ENCODE results near the gene UVRAG. TPM values are rescaled to one million over a fixed set of nuclear protein-coding genes. Genes with fewer than 3 reads are reported as not detected.

The UVRAG gene
- polyA plus RNA-seq, 2 donors: 3.1 to 3.8 TPM

DNA sequence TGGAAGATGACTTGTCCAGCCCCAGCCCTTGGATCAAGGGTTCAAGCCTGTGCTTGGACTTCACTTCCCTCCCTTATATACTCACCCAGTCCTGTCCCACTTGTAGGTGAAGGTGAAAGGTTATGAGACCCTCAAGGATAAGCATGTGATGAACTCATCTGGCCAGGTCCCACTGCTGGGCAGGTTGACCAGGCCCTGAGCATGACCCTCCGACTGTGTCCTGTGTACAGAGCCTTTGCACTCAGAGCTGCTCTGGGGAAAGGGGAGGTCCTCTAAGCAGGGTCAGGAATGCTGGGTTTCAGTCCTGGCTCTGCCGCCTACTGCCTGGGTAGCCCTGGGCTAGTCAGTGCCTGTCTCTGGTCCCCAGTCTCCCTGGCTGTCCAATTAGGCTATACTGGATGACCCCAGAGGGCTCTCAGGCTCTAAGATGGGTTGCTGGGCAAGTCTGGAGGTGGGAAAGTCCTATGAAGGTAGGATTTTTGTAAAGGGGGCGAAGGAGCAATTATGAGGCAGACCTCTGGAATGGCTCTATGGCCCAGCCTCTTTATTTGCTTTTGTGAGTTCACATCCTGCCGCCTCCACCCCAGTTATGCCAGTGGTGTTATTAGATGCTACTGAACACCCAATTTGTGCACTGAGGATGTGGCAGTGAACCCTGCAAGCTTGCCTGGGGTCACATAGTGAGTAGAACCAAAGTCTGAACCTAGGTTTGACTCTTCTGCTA, 32.3 kb upstream of the UVRAG start:
- H3K36me3 ChIP-seq (ENCODE audit: control insufficient read depth in 2 of 2, insufficient read depth in 2 of 2, low read length in 1 of 2): no peaks in the 10 kb centered on the region
- WGBS, 2 donors: 92 to 98% methylated on average over 4 of the region's 4 CpGs
- no peaks in the 10 kb centered on the region for H3K9me3 ChIP-seq (ENCODE audit: control insufficient read depth in 2 of 2, insufficient read depth in 1 of 2, low read depth in 1 of 2, low read length in 1 of 2)
- H3K4me1 ChIP-seq (ENCODE audit: control insufficient read depth in 2 of 2, insufficient read depth in 2 of 2, low read length in 1 of 2): no peaks in the 10 kb centered on the region
- no peak overlapping the region for H3K4me3 ChIP-seq (ENCODE audit: low read depth in 1 of 2, low read length in 2 of 2)
- no peaks in the 10 kb centered on the region for H3K27me3 ChIP-seq (ENCODE audit: control insufficient read depth in 1 of 2, insufficient read depth in 2 of 2, low read length in 2 of 2)
- no peak overlapping the region for H3K27ac ChIP-seq (ENCODE audit: low read depth in 2 of 2, low read length in 1 of 2)

DNA sequence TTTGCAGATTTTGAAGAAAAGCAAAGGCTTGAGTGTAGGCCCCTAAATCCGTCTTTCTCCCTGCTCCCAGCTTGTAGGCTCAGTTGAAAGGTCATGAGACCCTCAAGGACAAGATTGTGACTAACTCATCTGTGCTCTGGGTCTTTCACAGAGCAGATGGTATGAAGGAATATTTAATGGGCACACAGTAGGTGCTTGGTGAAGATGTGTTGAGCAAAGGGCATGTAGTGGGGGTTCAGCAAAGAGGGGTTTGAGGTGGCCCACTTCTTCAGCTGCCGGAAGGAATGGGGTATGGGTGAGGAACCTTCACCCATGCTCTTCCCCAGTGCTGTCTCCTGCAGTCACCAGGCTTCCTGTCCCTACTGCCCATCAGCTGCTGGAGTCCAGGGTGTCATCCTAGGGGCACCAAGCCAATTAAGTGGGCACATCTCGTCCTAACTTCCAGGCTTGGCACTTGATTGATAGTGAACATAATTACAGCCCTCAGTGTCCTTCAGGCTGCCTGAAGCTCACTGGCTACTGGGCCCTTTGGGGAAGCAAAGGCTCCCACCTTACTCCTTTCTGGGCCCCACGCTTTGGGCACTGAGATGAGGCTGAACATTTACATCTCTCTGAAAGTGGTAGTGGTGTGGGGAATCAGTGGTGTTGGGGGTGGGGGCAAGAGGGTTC, 31.5 kb upstream of the UVRAG start:
- no peak overlapping the region for H3K27ac ChIP-seq (ENCODE audit: low read depth in 2 of 2, low read length in 1 of 2)
- H3K27me3 ChIP-seq (ENCODE audit: control insufficient read depth in 1 of 2, insufficient read depth in 2 of 2, low read length in 2 of 2): no peaks in the 10 kb centered on the region
- no peaks in the 10 kb centered on the region for H3K9me3 ChIP-seq (ENCODE audit: control insufficient read depth in 2 of 2, insufficient read depth in 1 of 2, low read depth in 1 of 2, low read length in 1 of 2)
- no peaks in the 10 kb centered on the region for H3K4me1 ChIP-seq (ENCODE audit: control insufficient read depth in 2 of 2, insufficient read depth in 2 of 2, low read length in 1 of 2)
- H3K4me3 ChIP-seq (ENCODE audit: low read depth in 1 of 2, low read length in 2 of 2): no peak overlapping the region
- peaks cover 0 to 1% of the 10 kb centered on the region in 2 donors for H3K36me3 ChIP-seq (ENCODE audit: control insufficient read depth in 2 of 2, insufficient read depth in 2 of 2, low read length in 1 of 2)
- WGBS, 2 donors: 83 to 89% methylated on average over 4 of the region's 4 CpGs

DNA sequence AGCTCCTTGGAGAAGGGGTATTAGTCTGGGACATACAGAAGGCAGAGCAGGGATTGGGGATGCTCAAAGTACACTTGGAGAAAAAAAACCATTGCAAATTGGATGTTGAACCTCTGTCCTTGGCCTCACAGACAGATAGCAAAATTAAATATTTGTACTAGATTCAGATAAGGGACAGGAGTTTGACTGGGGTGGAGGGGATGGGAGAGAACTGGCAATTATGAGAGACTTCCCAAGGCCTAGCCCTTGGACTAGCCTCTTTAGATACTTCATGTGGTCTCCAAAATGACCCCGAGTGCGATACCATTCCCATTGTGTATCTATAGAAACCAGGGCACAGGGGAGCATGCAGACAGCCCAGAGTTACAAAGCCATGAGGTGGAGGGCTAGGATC, 30.9 kb upstream of the UVRAG start:
- H3K4me1 ChIP-seq (ENCODE audit: control insufficient read depth in 2 of 2, insufficient read depth in 2 of 2, low read length in 1 of 2): no peaks in the 10 kb centered on the region
- no peak overlapping the region for H3K27ac ChIP-seq (ENCODE audit: low read depth in 2 of 2, low read length in 1 of 2)
- H3K9me3 ChIP-seq (ENCODE audit: control insufficient read depth in 2 of 2, insufficient read depth in 1 of 2, low read depth in 1 of 2, low read length in 1 of 2): no peaks in the 10 kb centered on the region
- H3K36me3 ChIP-seq (ENCODE audit: control insufficient read depth in 2 of 2, insufficient read depth in 2 of 2, low read length in 1 of 2): peaks cover 0 to 5% of the 10 kb centered on the region in 2 donors
- H3K4me3 ChIP-seq (ENCODE audit: low read depth in 1 of 2, low read length in 2 of 2): no peak overlapping the region
- 84 to 90% methylated on average over 2 of the region's 2 CpGs for WGBS, 2 donors
- no peaks in the 10 kb centered on the region for H3K27me3 ChIP-seq (ENCODE audit: control insufficient read depth in 1 of 2, insufficient read depth in 2 of 2, low read length in 2 of 2)

DNA sequence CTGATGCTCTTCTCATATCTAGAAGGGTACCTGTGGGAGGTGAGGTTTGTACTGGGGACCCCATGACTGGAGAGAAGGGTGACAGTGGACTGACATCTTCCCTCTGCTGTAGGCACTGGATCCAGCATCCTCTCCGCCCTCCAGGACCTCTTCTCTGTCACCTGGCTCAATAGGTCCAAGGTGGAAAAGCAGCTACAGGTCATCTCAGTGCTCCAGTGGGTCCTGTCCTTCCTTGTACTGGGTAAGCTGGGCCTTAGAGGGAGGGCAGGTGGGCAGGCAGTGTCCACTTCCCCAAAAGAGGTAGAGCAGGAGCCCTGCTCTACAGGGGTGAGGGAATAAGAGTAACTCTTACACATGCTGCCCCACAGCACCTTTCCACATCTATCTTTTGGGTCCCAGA, 30.5 kb upstream of the UVRAG start:
- Histone ChIP-seq H3K4me3 (ENCODE audit: low read depth in 1 of 2, low read length in 2 of 2) (no peak overlapping the region), H3K27me3 (ENCODE audit: control insufficient read depth in 1 of 2, insufficient read depth in 2 of 2, low read length in 2 of 2) (no peaks in the 10 kb centered on the region), H3K36me3 (ENCODE audit: control insufficient read depth in 2 of 2, insufficient read depth in 2 of 2, low read length in 1 of 2) (peaks cover 0 to 5% of the 10 kb centered on the region in 2 donors), H3K9me3 (ENCODE audit: control insufficient read depth in 2 of 2, insufficient read depth in 1 of 2, low read depth in 1 of 2, low read length in 1 of 2) (no peaks in the 10 kb centered on the region), H3K27ac (ENCODE audit: low read depth in 2 of 2, low read length in 1 of 2) (no peak overlapping the region), H3K4me1 (ENCODE audit: control insufficient read depth in 2 of 2, insufficient read depth in 2 of 2, low read length in 1 of 2) (no peaks in the 10 kb centered on the region)
- WGBS, 2 donors: 93% methylated on average over 1 of the region's 1 CpG

- Histone ChIP-seq H3K27me3 (ENCODE audit: control insufficient read depth in 1 of 2, insufficient read depth in 2 of 2, low read length in 2 of 2) (no peaks in the 10 kb centered on the region), H3K27ac (ENCODE audit: low read depth in 2 of 2, low read length in 1 of 2) (no peak overlapping the region), H3K36me3 (ENCODE audit: control insufficient read depth in 2 of 2, insufficient read depth in 2 of 2, low read length in 1 of 2) (peaks cover 0 to 5% of the 10 kb centered on the region in 2 donors), H3K9me3 (ENCODE audit: control insufficient read depth in 2 of 2, insufficient read depth in 1 of 2, low read depth in 1 of 2, low read length in 1 of 2) (no peaks in the 10 kb centered on the region), H3K4me1 (ENCODE audit: control insufficient read depth in 2 of 2, insufficient read depth in 2 of 2, low read length in 1 of 2) (no peaks in the 10 kb centered on the region), H3K4me3 (ENCODE audit: low read depth in 1 of 2, low read length in 2 of 2) (no peak overlapping the region)
- 82 to 88% methylated on average over 3 to 4 of the region's 4 CpGs for WGBS, 2 donors
Observed at GRCh38 chr11:75785187-75785586, 29.8 kb upstream of the UVRAG start.

- H3K4me3 ChIP-seq (ENCODE audit: low read depth in 1 of 2, low read length in 2 of 2): no peak overlapping the region
- no peaks in the 10 kb centered on the region for H3K27me3 ChIP-seq (ENCODE audit: control insufficient read depth in 1 of 2, insufficient read depth in 2 of 2, low read length in 2 of 2)
- no peaks in the 10 kb centered on the region for H3K9me3 ChIP-seq (ENCODE audit: control insufficient read depth in 2 of 2, insufficient read depth in 1 of 2, low read depth in 1 of 2, low read length in 1 of 2)
- H3K4me1 ChIP-seq (ENCODE audit: control insufficient read depth in 2 of 2, insufficient read depth in 2 of 2, low read length in 1 of 2): peaks cover 0 to 9% of the 10 kb centered on the region in 2 donors
- H3K36me3 ChIP-seq (ENCODE audit: control insufficient read depth in 2 of 2, insufficient read depth in 2 of 2, low read length in 1 of 2): peaks cover 0 to 5% of the 10 kb centered on the region in 2 donors
- H3K27ac ChIP-seq (ENCODE audit: low read depth in 2 of 2, low read length in 1 of 2): no peak overlapping the region
- WGBS, 2 donors: 68 to 88% methylated on average over 8 of the region's 8 CpGs
Observed at GRCh38 chr11:75786101-75786736, 28.8 kb upstream of the UVRAG start.

DNA sequence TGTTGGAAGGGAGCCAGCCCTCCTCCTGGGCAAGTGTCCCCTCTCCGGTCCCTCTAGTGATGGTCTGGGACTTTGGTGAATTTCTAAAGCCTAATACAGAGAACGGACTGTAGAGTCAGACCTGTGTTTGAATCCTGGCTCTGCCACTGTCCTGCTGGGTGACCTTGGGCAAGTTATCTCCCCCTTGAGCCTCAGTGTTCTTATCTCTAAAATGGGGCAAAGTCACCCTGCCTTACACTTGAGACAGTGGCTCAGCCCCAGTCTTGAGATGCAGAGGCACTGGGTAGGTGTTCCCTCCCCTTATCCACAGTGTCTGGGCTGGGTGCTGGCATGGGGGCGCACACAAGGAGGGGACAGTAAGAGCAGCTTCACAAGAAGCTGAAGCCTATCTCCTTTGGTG, 25.5 kb upstream of the UVRAG start:
- H3K9me3 ChIP-seq (ENCODE audit: control insufficient read depth in 2 of 2, insufficient read depth in 1 of 2, low read depth in 1 of 2, low read length in 1 of 2): no peaks in the 10 kb centered on the region
- H3K27ac ChIP-seq (ENCODE audit: low read depth in 2 of 2, low read length in 1 of 2): no peak overlapping the region
- 97 to 100% methylated on average over 3 of the region's 3 CpGs for WGBS, 2 donors
- no peaks in the 10 kb centered on the region for H3K27me3 ChIP-seq (ENCODE audit: control insufficient read depth in 1 of 2, insufficient read depth in 2 of 2, low read length in 2 of 2)
- H3K4me3 ChIP-seq (ENCODE audit: low read depth in 1 of 2, low read length in 2 of 2): no peak overlapping the region
- H3K4me1 ChIP-seq (ENCODE audit: control insufficient read depth in 2 of 2, insufficient read depth in 2 of 2, low read length in 1 of 2): peaks cover 0 to 9% of the 10 kb centered on the region in 2 donors
- peaks cover 0 to 5% of the 10 kb centered on the region in 2 donors for H3K36me3 ChIP-seq (ENCODE audit: control insufficient read depth in 2 of 2, insufficient read depth in 2 of 2, low read length in 1 of 2)

- H3K36me3 ChIP-seq (ENCODE audit: control insufficient read depth in 2 of 2, insufficient read depth in 2 of 2, low read length in 1 of 2): peaks cover 0 to 5% of the 10 kb centered on the region in 2 donors
- 54 to 59% methylated on average over 2 of the region's 2 CpGs for WGBS, 2 donors
- no peak overlapping the region for H3K4me3 ChIP-seq (ENCODE audit: low read depth in 1 of 2, low read length in 2 of 2)
- no peak overlapping the region for H3K27ac ChIP-seq (ENCODE audit: low read depth in 2 of 2, low read length in 1 of 2)
- peaks cover 0 to 9% of the 10 kb centered on the region in 2 donors for H3K4me1 ChIP-seq (ENCODE audit: control insufficient read depth in 2 of 2, insufficient read depth in 2 of 2, low read length in 1 of 2)
- no peaks in the 10 kb centered on the region for H3K27me3 ChIP-seq (ENCODE audit: control insufficient read depth in 1 of 2, insufficient read depth in 2 of 2, low read length in 2 of 2)
- H3K9me3 ChIP-seq (ENCODE audit: control insufficient read depth in 2 of 2, insufficient read depth in 1 of 2, low read depth in 1 of 2, low read length in 1 of 2): no peaks in the 10 kb centered on the region
Observed at GRCh38 chr11:75790986-75791385, 24.0 kb upstream of the UVRAG start.

DNA sequence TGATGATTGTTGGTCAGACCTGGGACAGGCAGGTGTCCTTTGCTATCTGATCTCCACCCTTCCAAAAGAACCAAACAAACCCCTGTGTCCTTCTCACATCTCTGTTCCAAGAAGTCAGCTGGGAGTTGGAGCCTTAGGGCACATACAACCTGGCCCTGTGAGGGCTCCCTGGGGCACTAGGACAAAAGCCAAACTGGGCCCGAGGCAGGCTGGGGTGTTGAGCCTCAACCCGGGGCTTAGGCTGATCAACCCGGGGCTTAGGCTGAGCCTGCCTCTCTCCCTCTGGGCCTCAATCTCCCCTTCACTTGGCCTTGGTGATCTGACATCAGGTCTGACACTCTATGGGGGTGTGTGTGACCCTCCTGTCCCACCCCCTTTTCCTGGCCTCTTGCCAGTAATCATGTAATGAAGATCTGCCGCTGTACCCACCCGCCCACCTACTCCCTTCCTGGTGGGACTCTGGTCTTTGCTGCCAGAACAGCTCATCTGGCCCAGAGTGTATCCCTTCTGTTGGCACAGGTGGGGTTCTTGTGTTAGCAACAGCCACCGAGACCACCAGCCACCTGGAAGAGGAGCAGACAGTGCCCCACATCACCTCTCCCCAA, 22.8 kb upstream of the UVRAG start:
- Histone ChIP-seq H3K36me3 (ENCODE audit: control insufficient read depth in 2 of 2, insufficient read depth in 2 of 2, low read length in 1 of 2) (peaks cover 0 to 8% of the 10 kb centered on the region in 2 donors), H3K4me3 (ENCODE audit: low read depth in 1 of 2, low read length in 2 of 2) (no peak overlapping the region), H3K27me3 (ENCODE audit: control insufficient read depth in 1 of 2, insufficient read depth in 2 of 2, low read length in 2 of 2) (no peaks in the 10 kb centered on the region), H3K27ac (ENCODE audit: low read depth in 2 of 2, low read length in 1 of 2) (no peak overlapping the region), H3K9me3 (ENCODE audit: control insufficient read depth in 2 of 2, insufficient read depth in 1 of 2, low read depth in 1 of 2, low read length in 1 of 2) (no peaks in the 10 kb centered on the region), H3K4me1 (ENCODE audit: control insufficient read depth in 2 of 2, insufficient read depth in 2 of 2, low read length in 1 of 2) (peaks cover 0 to 9% of the 10 kb centered on the region in 2 donors)
- WGBS, 2 donors: 88 to 89% methylated on average over 6 of the region's 6 CpGs
